Ectodermal cell (in vitro differentiated cells): ENCODE data around the gene CNTRL.

Source experiments
- H3K27ac ChIP-seq: 2 replicates; pipeline ENCODE4 v1.7.0; 2013; ENCODE audit warnings: mild to moderate bottlenecking, low read depth, low read length; ENCODE audit not compliant: insufficient read depth, poor library complexity, severe bottlenecking
- H3K27me3 ChIP-seq: 2 replicates; pipeline ENCODE4 v1.7.0; 2013; ENCODE audit warnings: mild to moderate bottlenecking, low read length; ENCODE audit not compliant: insufficient read depth, control insufficient read depth, poor library complexity, severe bottlenecking
- H3K36me3 ChIP-seq: one replicate; pipeline ENCODE4 v1.7.0; 2013; ENCODE audit warnings: low read length; ENCODE audit not compliant: control insufficient read depth, insufficient read depth
- H3K4me1 ChIP-seq: one replicate; pipeline ENCODE4 v1.7.0; 2013; ENCODE audit warnings: low read length; ENCODE audit not compliant: control insufficient read depth, insufficient read depth
- H3K4me3 ChIP-seq: 2 replicates; pipeline ENCODE4 v1.7.0; 2013; ENCODE audit warnings: low read depth, low read length, control low read depth; ENCODE audit not compliant: insufficient read depth
- H3K9me3 ChIP-seq: 2 replicates; pipeline ENCODE4 v1.7.0; 2013; ENCODE audit warnings: mild to moderate bottlenecking, low read length, moderate library complexity; ENCODE audit not compliant: control insufficient read depth
- WGBS, 2 experiments: methylation state at CpG; one replicate each; pipeline ENCODE4 v1.1.7; 2013; ENCODE audit warnings: missing lambda C conversion rate in 2 of 2; 5-methylcytosine and 5-hydroxymethylcytosine counted together

CNTRL gene

GRCh38 chr9:121221664-121222055 is 146.9 kb downstream of the CNTRL start:
- Histone ChIP-seq H3K4me3 (no peak overlapping the region), H3K27ac (peak overlapping the region; percentile 36), H3K9me3 (no peaks in the 10 kb centered on the region), H3K4me1 (peaks cover 16% of the 10 kb centered on the region), H3K27me3 (no peaks in the 10 kb centered on the region), H3K36me3 (no peaks in the 10 kb centered on the region)
- 69 to 75% methylated on average over 2 of the region's 2 CpGs for WGBS, 2 experiments

GRCh38 chr9:121222524-121223171 is 147.9 kb downstream of the CNTRL start:
- no peaks in the 10 kb centered on the region for H3K9me3 ChIP-seq
- no peaks in the 10 kb centered on the region for H3K27me3 ChIP-seq
- H3K4me1 ChIP-seq: peaks cover 16% of the 10 kb centered on the region
- 81% methylated on average over 11 to 12 of the region's 12 CpGs for WGBS, 2 experiments
- H3K36me3 ChIP-seq: no peaks in the 10 kb centered on the region
- no peak overlapping the region for H3K27ac ChIP-seq
- H3K4me3 ChIP-seq: no peak overlapping the region

- Histone ChIP-seq H3K27ac (no peak overlapping the region), H3K36me3 (no peaks in the 10 kb centered on the region), H3K4me3 (no peak overlapping the region), H3K9me3 (no peaks in the 10 kb centered on the region), H3K27me3 (no peaks in the 10 kb centered on the region), H3K4me1 (peaks cover 16% of the 10 kb centered on the region)
- 72 to 85% methylated on average over 5 of the region's 5 CpGs for WGBS, 2 experiments
Observed at GRCh38 chr9:121225240-121225639, 150.5 kb downstream of the CNTRL start.

GRCh38 chr9:121226175-121226574 is 151.4 kb downstream of the CNTRL start:
- 94 to 100% methylated on average over 2 of the region's 2 CpGs for WGBS, 2 experiments
- Histone ChIP-seq H3K9me3 (no peaks in the 10 kb centered on the region), H3K27ac (no peak overlapping the region), H3K4me1 (peaks cover 6% of the 10 kb centered on the region), H3K36me3 (no peaks in the 10 kb centered on the region), H3K4me3 (no peak overlapping the region), H3K27me3 (no peaks in the 10 kb centered on the region)
